RWPE2 (cell line): ENCODE results near the gene LIPN.

Experiments
- ATAC-seq: fragments of 200-7000 bp; cut with Tn5 transposase; 3 replicates; pipeline ENCODE4 v1.9.1; 2021; ENCODE audit warnings: low read depth
- DNase-seq: peaks from one replicate; pipeline ENCODE4 v3.0.0-alpha.2; 2020; ENCODE audit warnings: low spot score
- H3K27ac ChIP-seq: fragments of 450-650 bp; 2 replicates; pipeline ENCODE4 v1.5.1; 2017; ENCODE audit warnings: mild to moderate bottlenecking; ENCODE audit not compliant: poor library complexity, severe bottlenecking
- H3K27me3 ChIP-seq: fragments of 250-450 bp; sonication (Bioruptor Pico); 2 replicates; pipeline ENCODE4 v1.5.1; 2021; ENCODE audit warnings: mild to moderate bottlenecking, moderate library complexity; ENCODE audit not compliant: insufficient read depth, poor library complexity, severe bottlenecking
- H3K36me3 ChIP-seq: fragments of 250-450 bp; sonication (Bioruptor Pico); 2 replicates; pipeline ENCODE4 v1.5.1; 2020; ENCODE audit warnings: low read depth, mild to moderate bottlenecking, moderate library complexity
- H3K4me1 ChIP-seq: fragments of 250-450 bp; sonication (Bioruptor Pico); 2 replicates; pipeline ENCODE4 v1.5.1; 2021; ENCODE audit warnings: mild to moderate bottlenecking, moderate library complexity; ENCODE audit not compliant: insufficient read depth, poor library complexity, severe bottlenecking
- H3K4me3 ChIP-seq: fragments of 250-450 bp; sonication (Bioruptor Pico); 2 replicates; pipeline ENCODE4 v1.5.1; 2021; ENCODE audit warnings: mild to moderate bottlenecking, moderate library complexity; ENCODE audit not compliant: severe bottlenecking
- H3K9me3 ChIP-seq: fragments of 250-450 bp; sonication (Bioruptor Pico); 2 replicates; pipeline ENCODE4 v1.5.1; 2021; ENCODE audit warnings: mild to moderate bottlenecking, moderate library complexity; ENCODE audit not compliant: severe bottlenecking
- TF ChIP-seq, protein P1 (sequence below): fragments of 450-650 bp; IDR thresholded peaks from one replicate; pipeline ENCODE4 v1.5.1; 2017; ENCODE audit warnings: mild to moderate bottlenecking, moderate library complexity; ENCODE audit not compliant: poor library complexity, severe bottlenecking

Gene LIPN

DNA sequence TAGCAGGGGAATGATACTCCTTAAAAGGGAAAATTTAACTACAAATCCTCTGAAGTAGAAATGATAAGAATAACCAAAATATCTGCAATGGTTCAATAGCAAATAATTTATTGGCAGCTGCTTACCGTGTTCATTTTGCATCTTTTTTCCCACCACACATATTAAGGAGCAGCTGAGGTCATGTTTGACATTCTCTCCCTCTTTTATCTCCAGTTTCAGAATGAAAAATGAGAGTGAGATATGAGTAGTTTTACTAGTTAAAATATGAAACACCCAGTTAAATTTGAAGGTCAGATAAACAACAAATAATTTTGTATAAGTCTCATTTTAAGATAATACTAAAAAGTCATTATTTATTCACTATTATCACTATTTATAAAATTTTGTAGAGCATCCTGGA is 3.1 kb downstream of the LIPN start:
- Histone ChIP-seq H3K9me3 (no peaks in the 10 kb centered on the region), H3K27ac (no peak overlapping the region), H3K4me3 (no peak overlapping the region), H3K27me3 (no peaks in the 10 kb centered on the region), H3K36me3 (no peaks in the 10 kb centered on the region), H3K4me1 (no peaks in the 10 kb centered on the region)
- TF ChIP-seq, protein P1, sequence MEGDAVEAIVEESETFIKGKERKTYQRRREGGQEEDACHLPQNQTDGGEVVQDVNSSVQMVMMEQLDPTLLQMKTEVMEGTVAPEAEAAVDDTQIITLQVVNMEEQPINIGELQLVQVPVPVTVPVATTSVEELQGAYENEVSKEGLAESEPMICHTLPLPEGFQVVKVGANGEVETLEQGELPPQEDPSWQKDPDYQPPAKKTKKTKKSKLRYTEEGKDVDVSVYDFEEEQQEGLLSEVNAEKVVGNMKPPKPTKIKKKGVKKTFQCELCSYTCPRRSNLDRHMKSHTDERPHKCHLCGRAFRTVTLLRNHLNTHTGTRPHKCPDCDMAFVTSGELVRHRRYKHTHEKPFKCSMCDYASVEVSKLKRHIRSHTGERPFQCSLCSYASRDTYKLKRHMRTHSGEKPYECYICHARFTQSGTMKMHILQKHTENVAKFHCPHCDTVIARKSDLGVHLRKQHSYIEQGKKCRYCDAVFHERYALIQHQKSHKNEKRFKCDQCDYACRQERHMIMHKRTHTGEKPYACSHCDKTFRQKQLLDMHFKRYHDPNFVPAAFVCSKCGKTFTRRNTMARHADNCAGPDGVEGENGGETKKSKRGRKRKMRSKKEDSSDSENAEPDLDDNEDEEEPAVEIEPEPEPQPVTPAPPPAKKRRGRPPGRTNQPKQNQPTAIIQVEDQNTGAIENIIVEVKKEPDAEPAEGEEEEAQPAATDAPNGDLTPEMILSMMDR, result no peak
- ATAC-seq (no peak), DNase-seq (no peak)

DNA sequence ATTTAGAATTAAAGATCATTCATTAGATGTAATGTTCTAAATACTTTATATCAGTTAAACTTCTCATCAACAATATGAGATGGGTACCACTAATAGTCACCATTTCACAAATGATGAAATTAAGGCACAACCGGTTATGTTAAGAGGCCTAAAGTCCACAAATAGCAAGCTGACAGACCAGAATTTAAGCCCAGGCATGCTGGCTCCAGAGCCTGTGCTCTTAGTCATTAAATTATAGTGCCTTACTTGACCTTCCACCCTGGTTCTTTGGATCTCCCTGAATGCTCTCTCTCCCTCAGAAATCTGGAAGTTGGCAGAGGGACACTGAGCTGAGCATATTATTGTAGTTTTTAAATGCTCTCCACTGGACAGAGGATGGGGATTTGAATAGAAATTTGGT is 3.6 kb downstream of the LIPN start:
- Histone ChIP-seq H3K4me3 (no peak overlapping the region), H3K27me3 (no peaks in the 10 kb centered on the region), H3K27ac (no peak overlapping the region), H3K36me3 (no peaks in the 10 kb centered on the region), H3K9me3 (no peaks in the 10 kb centered on the region), H3K4me1 (no peaks in the 10 kb centered on the region)
- no peak for ATAC-seq
- TF ChIP-seq, protein P1, result no peak
- DNase-seq, result no peak

DNA sequence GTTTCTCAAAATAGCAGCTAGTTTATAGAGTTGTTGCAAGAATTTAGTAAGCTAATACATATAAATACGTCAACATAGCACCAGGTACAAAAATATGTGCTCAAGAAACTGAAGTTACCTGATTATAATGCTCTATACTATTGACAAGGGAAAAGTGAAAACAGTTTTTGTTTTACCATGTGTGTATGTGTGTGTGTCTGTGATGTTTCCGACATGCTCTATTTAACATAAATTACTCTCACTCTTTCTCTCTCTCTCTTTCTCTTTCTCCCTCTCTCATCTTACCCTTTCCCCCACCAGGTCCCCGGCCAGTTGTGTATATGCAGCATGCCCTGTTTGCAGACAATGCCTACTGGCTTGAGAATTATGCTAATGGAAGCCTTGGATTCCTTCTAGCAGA is 4.3 kb downstream of the LIPN start:
- Histone ChIP-seq H3K9me3 (no peaks in the 10 kb centered on the region), H3K27me3 (no peaks in the 10 kb centered on the region), H3K27ac (no peak overlapping the region), H3K36me3 (no peaks in the 10 kb centered on the region), H3K4me1 (no peaks in the 10 kb centered on the region), H3K4me3 (no peak overlapping the region)
- ATAC-seq, result no peak
- DNase-seq, result no peak
- TF ChIP-seq, protein P1, result no peak

DNA sequence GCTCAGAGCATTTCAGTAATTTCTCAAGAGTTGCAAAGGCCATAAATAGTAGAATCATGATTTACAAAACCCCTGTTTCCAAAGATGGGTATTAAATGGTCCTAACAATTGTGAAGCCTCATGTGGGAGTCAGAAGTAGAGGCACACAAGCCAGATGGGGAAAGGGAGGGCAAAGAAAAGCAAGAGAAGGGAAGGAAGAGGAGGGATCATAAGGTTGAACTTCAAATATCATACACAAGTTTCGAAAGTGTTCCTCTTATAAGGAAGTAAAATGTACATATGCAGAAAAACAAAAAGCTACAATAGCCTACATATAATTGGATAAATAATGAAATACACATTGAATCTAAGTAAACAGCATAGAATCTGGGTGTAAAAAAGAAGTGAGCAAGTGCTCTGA is 6.0 kb downstream of the LIPN start:
- Histone ChIP-seq H3K4me3 (no peak overlapping the region), H3K4me1 (no peaks in the 10 kb centered on the region), H3K36me3 (no peaks in the 10 kb centered on the region), H3K27me3 (no peaks in the 10 kb centered on the region), H3K9me3 (no peaks in the 10 kb centered on the region), H3K27ac (no peak overlapping the region)
- no peak for DNase-seq
- no peak for ATAC-seq
- TF ChIP-seq, protein P1, result no peak

DNA sequence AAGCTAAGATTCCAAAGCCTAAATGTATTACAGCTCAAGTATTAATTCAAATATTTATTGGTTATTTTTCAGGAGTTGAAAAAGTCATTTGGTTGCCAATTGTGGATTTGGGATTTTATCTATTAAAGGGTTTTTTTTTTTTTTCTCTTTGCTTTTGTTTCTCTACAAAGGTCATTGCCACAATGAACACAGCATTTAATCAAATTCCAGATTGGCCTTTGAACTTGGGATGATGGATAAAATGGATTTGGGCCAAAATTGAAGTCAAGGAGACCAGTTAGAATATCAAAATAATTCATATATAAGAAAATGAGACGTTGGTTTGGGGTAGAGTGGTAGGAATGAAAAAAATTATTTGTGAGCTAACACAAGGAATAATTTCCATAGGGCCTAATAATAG is 9.6 kb downstream of the LIPN start:
- Histone ChIP-seq H3K4me3 (no peak overlapping the region), H3K4me1 (no peaks in the 10 kb centered on the region), H3K27me3 (no peaks in the 10 kb centered on the region), H3K27ac (no peak overlapping the region), H3K36me3 (no peaks in the 10 kb centered on the region), H3K9me3 (no peaks in the 10 kb centered on the region)
- TF ChIP-seq, protein P1, result no peak
- DNase-seq (no peak), ATAC-seq (no peak)
